HG02885 (cell line): ENCODE data around the gene RRP1.
A peak's percentile ranks its signal among the peaks of the same experiment; 100 is the strongest.

Source experiments
- ATAC-seq: cut with Tn5 transposase; IDR thresholded peaks from one replicate; pipeline ENCODE4 v1.9.1; 2021; ENCODE audit warnings: mild to moderate bottlenecking; ENCODE audit not compliant: unreplicated experiment, poor library complexity

Gene RRP1, protein sequence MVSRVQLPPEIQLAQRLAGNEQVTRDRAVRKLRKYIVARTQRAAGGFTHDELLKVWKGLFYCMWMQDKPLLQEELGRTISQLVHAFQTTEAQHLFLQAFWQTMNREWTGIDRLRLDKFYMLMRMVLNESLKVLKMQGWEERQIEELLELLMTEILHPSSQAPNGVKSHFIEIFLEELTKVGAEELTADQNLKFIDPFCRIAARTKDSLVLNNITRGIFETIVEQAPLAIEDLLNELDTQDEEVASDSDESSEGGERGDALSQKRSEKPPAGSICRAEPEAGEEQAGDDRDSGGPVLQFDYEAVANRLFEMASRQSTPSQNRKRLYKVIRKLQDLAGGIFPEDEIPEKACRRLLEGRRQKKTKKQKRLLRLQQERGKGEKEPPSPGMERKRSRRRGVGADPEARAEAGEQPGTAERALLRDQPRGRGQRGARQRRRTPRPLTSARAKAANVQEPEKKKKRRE

DNA sequence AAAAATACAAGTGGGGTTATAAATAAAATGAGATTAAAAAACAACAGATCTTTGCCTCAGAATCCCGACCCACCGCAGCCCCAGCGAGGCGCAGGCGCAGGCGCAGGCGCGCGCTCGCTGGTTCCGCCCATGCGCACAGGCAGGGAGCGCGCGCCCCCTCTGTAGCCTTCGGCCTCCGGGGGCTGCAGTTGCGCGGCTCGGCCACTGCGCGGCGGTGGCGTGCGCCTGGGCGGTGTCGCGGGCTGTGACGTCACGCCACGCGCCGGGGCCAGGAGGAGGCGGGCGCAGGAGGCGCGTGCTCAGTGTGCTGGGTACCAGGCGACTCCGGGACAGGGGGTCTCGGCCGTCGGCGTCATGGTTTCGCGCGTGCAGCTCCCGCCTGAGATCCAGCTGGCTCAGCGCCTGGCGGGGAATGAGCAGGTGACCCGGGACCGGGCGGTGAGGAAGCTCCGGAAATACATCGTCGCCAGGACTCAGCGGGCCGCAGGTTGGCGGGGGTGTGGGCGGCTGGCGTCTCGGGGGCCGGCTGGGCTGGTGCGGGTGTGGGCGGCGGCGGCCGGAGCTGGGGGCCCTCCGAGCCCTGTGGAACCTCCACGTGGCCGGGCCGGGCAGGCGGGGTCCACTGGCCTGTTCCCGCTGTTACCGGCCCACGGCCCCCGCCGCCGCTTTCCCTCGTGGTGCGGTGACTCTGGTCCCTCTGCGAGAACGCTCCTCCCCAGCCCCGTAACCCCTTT lies at the start of gene RRP1:
TSS of gene RRP1 (plus strand) at position 302 of the 734 bp plus-strand sequence. CDS start at position 355, 53 bp downstream.
- peak; percentile 93 for ATAC-seq

DNA sequence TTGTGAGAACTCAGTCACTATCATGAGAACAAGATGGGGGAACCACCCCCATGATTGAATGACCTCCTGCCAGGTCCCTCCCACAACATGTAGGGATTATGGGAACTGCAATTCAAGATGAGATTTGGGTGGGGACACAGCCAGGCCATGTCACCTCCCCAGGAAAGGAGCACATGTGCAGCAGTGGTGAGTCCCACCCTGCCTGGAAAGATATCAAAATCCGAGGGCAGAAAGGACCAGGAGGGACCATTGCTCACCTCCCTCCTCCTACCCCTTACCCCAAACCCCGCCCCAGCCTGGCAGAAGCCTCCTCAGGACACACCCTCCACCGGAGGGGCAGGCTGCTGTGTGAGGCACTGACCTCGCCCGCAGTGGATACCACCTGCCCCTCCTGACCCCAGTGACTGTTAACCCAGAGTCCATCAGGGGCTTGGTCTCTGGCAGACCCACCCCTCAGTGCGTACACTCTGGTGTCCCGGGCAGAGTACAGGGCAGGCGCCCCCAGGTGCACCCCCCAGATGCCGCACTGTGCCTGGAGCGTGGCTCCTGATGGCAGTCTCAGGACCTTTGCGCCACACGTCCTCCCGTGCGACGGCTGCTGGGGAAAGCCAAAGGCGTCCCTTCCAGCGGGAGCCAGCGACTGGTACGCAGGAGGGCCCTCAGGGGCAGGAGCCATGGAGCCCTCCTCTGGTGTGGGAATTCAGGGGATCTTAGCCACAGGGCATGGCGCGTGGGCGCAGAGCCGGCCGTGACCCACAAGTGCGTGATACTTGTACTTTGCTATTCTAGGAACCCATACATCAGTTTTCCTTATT lies 49.5 kb upstream of the RRP1 start:
- ATAC-seq = no peak

DNA sequence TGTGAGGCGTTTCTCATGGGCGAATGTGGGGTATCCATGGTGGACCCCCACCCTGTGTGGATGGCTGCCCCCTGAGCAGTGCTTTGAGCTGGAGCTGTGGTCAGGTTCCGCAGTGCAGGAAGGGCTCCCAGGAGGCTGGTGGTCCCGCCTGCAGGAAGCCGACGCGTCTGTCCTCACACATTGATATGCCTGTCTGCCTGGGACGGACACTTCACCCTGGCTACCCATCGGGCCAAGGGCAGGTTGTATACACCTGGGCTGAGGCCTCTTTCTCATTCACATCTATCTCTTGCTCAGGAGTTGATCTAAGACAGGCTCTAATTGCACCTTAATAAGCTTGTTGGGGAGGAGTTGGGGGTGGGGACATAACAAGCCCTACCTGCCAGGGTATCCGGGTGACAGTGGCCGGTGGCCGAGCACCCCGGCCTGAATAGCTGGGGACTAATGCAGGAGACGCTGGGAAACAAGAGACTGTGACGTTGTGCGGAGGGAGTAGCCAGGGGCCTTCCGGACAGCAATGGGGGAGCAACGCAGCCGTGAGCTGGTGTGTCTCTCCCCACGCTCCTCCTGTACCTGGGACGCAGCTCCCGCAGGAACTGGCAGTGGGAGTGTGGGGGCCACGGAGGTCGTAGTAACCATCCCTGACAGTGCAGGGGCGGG lies 48.8 kb upstream of the RRP1 start:
- no peak for ATAC-seq

DNA sequence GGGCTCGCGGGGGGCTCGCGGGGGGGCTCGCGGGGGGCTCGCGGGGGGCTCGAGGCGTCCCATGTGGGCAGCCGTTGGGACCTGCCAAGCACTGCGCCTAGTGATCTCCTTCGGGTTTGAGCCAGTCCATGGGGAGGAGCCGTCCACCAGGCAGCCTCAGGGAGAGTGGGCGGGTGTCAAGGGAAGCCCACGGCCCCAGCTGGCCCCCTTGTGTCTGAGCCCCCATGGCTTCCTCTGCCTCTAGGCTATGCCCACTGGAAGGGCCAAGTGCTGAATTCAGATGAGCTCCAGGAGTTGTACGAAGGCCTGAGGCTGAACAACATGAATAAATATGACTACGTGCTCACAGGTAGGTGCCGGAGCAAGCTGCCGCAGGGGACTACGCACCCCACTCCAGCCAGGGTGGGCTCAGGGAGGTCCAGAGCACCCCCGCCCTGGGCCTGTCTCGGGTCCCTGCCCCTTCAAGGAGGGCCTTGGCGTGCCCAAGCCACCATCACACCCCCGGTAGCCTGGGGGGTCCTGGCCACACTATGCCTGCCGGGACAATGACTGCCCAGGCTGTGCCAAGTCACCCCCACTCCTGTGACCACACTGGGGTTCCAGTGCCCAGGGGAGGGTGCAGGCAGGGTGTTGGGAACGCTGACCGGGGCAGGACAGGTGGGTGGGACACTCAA lies 47.8 kb upstream of the RRP1 start:
- ATAC-seq = no peak

DNA sequence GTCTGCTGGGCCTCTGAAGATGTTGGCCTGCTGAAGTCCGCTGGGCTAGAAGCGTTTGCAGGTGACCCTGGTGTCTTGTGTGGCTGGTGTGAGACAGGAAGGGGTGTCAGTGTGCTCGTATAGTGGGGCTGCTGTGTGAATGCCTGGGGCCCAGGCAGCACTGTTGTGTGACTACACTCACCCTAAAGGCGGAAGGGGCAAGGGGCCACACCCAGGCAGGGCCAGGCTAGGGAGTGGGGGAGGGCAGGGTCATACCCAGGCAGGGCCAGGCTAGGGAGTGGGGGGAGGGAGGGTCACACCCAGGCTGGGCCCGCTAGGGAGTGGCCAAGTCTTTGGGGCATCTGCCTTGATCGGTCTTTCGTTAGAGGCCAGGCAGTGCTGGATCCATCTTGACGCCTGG lies 45.4 kb upstream of the RRP1 start:
- no peak for ATAC-seq

DNA sequence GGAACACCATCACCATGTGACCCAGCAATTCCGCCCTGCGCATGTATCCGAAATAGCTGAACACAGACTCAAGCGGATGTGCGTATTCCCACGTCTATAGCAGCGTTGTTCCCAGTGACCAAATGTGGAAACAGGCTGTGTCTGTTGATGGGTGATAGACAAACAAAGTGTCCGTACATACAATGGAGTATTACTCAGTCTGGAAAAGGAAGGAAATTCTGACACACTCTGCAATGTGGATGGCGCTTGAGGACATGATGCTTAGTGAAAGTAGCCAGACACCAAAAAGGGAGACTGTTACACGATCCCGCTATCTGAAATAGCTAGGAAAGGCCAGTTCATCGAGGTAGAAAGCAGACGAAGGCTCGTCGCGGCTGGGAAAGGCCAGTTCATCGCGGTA lies 44.7 kb upstream of the RRP1 start:
- no peak for ATAC-seq

DNA sequence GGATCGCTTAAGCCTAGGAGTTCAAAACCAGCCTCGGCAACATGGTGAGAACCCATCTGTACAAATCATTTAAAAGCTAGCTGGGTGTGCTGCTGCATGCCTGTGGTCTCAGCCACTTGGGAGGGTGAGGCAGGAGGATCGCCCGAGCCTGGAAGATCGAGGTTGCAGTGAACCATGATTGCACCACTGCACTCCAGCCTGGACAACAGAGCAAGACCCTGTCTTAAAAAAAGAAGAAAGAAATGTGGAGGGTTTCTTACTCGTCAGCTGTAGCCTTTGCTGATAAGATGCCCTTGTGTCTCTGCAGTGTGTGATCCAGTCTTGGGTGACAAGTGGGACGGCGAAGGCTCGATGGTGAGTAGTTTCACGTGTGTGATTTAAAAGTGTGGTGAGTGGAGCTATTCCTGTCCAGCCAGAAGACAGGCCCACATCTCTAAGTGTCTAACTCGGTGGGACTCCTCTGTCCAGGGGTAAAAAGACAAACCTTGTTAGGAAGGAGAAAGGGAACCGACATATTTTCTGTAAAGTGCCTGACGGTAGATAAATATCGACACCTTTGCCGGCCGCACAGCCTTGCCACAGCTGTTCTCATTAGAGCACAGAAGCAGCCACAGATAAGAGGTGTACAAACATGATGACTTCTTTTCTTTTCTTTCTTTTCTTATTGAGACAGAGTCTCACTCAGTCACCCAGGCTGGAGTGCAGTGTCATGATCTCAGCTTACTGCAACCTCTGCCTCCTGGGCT lies 43.4 kb upstream of the RRP1 start:
- ATAC-seq = no peak

DNA sequence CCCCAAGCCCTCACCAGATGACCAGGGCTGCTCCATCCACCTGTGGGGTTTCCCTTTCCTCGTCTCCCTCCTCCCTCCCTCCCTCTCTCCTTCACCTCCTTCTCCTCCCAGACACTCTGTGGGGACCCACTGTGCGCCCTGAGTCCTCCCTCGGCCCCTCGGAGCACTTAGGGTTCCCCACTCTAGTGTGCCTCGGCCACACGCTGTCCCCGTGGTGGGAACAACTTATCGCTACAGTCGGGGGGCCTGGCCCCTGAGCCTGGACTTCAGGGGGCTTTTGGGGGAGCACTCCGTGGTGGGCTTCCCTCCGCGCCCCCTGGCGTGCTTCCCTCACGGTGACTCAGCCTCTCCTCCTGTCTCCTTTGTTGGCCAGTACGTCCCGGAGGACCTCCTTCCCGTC lies 40.8 kb upstream of the RRP1 start:
- ATAC-seq = no peak

DNA sequence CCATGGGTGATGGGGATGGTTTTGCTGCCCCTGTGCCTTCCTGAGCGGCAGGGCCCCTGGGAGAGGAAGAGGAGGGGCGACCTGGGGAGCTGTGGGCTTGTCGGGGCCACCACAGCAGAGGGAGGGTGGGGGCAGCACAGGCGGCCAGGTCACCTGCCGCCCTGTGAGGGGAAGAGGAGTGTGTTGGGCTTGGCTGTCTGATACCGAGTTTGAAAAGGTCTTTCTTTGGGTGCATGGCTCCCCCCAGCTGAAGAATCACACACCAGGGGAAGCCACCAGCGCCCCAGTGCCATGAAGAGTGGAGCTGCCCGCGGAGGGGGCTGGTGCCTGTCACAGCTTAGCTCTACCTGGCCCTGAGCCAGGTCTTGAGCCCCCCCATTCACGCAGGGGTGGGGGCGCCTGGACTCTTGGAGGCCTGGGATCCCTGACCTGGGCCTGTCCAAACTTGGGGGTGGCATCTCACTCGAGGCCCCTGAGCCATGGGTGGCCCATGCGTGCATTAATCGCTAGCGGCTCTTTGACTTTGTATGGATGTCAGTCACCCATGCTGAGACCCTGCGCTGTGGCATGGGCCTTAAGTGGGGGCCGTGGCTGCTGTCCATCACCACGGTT lies 39.6 kb upstream of the RRP1 start:
- ATAC-seq = no peak

DNA sequence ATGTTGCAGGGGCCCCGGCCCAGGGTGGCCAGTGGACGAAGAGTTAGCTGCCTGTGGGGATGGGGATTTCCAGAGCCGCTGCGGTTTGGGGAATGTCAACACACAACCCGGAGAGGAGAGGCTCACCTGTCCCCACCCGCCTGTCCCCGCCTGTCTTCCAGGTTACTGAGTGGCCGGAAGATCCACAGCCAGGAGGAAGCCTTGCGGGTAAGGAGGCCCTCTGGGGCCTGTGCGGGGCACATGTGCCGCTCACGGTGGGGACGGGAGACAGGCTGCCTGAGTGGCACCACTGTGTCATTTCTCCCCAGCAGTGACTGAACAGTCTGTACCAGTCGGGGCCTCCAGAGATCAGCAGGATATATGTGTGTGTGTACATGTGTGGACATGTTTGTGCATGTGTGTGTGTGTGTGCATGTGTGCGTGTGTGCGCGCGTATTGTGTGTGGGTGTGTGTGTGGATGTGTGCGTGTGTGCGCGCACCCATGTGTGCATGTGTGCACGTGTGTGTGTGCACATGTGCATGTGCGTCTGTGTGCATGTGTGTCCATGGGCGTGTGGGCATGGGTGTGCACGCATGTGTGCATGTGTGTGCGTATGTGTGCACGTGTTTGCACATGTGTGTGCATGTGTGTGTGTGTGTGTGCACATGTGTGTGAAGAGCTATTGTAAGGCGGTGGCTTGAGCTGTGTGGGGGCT lies 38.9 kb upstream of the RRP1 start:
- ATAC-seq = no peak

DNA sequence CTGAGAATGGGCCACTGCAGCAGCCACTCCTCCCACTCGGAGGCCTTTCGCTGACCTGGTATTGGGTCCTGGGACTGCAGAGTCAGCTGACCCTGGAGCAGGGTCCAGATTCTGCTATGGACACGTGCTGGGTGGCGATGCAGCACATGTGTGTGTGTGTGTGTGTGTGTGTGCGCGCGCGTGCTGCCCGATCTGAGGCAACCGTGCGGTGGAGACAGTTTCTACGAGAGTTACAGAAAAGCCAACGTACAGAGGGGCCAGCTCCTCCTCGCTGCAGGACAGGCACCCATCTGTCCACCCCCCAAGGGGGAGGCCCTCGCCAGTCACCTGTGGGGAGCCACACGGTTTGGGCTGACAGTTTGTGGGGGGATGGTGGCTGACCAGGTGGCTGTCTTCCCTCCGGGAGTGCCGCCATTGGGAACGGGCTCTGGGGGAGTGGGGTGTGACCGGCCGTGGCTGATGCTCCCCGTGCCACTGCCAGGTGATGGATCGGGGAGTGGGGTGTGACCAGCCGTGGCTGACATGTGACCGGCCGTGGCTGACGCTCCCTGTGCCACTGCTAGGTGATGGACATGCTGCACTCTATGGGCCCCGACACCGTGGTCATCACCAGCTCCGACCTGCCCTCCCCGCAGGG lies 37.3 kb upstream of the RRP1 start:
- no peak for ATAC-seq

DNA sequence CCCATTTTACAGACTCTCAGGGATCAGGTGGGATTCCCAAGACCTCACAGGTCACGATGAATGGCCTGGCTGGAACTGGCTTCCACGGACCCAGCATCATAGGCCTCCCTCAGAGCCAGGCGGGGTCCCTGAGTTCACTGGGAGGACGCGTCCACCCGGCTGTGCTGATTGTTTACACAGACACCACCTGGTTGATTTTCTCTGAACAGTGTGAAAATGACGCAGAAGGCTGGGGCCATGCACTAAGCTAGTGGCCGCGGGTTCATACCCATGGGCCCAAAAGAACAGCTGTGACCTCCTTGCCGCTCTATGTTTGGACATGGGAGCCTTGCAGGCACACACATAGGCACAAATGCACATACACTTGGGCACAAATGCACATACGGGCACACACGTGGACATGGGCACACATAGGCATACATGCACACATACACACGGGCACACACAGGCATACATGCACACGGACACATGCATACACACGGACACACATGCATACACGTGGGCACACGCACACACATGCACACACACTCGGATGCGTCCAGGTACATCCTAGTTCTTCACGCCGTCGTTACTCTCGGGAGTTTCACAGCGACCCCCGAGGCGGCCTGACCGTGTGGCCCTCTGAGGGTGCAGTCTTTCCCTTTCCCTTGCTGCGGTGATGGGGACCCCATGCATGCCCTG lies 36.5 kb upstream of the RRP1 start:
- no peak for ATAC-seq

DNA sequence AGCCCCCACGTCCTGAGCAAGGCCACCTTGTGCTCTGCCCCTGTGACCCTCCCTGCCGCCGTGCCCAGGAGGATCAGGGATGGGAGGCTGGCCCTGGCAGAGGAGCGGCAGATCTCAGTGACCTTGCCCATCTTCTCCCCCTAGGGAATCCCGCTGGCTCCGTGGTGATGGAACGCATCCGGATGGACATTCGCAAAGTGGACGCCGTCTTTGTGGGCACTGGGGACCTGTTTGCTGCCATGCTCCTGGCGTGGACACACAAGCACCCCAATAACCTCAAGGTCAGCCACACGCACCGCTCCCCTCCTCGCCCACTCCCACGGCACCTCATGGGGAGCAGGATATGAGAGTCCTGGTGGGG lies 36.0 kb upstream of the RRP1 start:
- ATAC-seq = no peak

DNA sequence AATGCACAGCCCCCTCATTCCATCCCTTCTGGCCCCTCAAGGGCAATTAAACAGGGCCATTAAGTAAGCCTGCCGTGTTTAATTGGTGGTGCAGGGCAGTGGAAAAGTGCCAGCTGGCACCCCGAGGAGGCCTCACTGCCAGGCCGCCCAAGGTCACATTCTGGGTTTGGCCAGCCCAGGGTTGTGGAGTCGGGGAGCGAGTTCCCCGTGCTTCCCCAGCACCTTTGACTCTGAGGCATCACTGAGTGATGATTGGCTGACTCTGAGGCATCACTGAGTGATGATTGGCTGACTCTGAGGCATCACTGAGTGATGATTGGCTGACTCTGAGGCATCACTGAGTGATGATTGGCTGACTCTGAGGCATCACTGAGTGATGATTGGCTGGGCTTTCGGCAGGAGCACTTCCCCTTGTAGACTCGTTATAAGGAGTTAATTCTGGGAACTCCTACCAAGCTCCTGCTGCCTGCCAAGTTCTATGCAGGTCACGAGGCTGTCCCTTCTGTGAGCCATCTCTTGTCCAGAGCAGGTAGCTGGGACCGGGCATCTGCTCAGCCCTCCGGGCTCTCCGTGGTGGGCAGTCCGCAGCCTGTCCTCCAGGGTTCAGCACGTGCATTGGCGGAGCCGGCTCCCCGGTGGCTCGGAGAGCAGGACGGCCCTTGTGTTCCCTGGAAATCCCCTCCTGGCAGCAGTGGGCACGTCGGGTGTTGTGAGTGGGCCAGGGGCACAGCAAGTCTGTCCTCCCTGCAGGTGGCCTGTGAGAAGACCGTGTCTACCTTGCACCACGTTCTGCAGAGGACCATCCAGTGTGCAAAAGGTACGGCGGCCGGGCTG lies 34.2 kb upstream of the RRP1 start:
- no peak for ATAC-seq

DNA sequence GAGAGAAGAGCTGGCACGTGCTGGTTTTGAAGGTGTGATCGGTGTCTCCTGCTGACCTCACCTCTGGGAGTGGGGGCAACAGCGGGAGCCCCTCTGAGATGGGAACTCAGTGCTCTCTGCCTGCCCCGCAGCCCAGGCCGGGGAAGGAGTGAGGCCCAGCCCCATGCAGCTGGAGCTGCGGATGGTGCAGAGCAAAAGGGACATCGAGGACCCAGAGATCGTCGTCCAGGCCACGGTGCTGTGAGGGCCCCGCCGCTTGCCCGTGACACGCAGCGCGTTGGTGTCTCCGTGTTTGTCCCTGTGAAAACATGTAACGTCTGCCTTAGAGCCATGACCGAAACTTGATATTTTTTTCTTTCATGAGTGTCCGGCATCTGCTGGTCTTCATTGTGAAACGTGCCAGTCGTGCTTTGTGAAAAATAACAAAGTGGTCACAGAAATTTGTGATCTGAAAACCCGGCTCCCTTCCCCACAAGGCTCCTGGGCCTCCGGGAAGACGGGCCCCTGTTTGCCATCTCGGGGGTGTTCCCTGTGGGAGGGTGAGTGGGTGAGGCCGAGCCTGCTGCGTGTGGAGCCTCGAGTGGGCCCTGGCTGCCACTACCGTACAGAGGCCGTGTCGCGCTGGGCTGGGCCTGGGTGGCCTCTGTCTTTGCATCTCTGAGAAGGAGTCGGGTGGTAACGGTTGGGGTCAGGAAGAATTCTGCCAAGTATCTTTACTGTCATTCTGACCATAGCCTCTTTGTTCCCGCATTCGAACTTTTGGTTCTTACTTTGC lies 33.4 kb upstream of the RRP1 start:
- no peak for ATAC-seq

DNA sequence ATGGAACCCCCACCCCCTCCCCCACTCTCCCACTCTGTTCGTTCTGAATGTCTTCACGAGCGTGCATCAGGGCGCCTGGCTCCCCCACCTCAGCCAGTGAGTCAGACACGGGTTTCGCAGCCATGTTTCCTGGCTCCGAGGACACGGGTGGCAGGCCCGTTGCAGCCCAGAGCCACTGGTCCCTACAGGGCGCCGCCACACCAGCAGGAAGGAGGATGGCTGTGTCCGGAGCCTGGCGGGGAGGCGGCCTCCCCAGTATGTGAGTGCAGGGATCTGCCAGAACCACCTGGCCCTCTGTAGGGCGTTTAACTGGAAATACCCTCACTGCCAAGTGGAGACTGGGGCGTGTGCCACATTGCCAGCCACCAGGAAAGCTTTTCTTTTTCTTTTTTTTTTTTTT lies 31.8 kb upstream of the RRP1 start:
- no peak for ATAC-seq
